Neutrophil (primary cell): ENCODE data around the gene LUZP1.

Experiments
- H3K27ac ChIP-seq: fragments of 200-600 bp; sonication (generic); 2 replicates; pipeline ENCODE4 v1.5.1; 2016; ENCODE audit warnings: mild to moderate bottlenecking, moderate library complexity
- H3K27me3 ChIP-seq: fragments of 200-600 bp; sonication (generic); 2 replicates; pipeline ENCODE4 v1.6.0; 2016; ENCODE audit warnings: mild to moderate bottlenecking
- H3K36me3 ChIP-seq: fragments of 200-600 bp; sonication (generic); 2 replicates; pipeline ENCODE4 v1.5.1; 2017
- H3K4me1 ChIP-seq, 2 experiments: fragments of 200-600 bp in 1 of 2; sonication (generic) in 1 of 2; 1 replicate in 1 of 2; 2 replicates in 1 of 2; pipeline versions ENCODE4 v1.5.1 to v1.6.1; 2013 to 2016; ENCODE audit warnings: low read depth in 1 of 2, low read length in 1 of 2, mild to moderate bottlenecking in 1 of 2, moderate library complexity in 1 of 2; ENCODE audit not compliant: control insufficient read depth in 1 of 2, insufficient read depth in 1 of 2
- H3K4me3 ChIP-seq, 2 experiments: fragments of 200-600 bp in 1 of 2; sonication (generic) in 1 of 2; 1 replicate in 1 of 2; 2 replicates in 1 of 2; pipeline ENCODE4 v1.5.1; 2013 to 2016; ENCODE audit warnings: low read depth in 1 of 2, low read length in 1 of 2, mild to moderate bottlenecking in 1 of 2, moderate library complexity in 1 of 2
- H3K9me3 ChIP-seq: fragments of 200-600 bp; sonication (generic); 2 replicates; pipeline ENCODE4 v1.5.1; 2016
- TF ChIP-seq, protein P1 (sequence below): fragments of 200-600 bp; sonication (generic); IDR thresholded peaks from 2 replicates; pipeline ENCODE4 v1.5.1; 2016; ENCODE audit warnings: antibody characterized with exemption

LUZP1 gene

DNA sequence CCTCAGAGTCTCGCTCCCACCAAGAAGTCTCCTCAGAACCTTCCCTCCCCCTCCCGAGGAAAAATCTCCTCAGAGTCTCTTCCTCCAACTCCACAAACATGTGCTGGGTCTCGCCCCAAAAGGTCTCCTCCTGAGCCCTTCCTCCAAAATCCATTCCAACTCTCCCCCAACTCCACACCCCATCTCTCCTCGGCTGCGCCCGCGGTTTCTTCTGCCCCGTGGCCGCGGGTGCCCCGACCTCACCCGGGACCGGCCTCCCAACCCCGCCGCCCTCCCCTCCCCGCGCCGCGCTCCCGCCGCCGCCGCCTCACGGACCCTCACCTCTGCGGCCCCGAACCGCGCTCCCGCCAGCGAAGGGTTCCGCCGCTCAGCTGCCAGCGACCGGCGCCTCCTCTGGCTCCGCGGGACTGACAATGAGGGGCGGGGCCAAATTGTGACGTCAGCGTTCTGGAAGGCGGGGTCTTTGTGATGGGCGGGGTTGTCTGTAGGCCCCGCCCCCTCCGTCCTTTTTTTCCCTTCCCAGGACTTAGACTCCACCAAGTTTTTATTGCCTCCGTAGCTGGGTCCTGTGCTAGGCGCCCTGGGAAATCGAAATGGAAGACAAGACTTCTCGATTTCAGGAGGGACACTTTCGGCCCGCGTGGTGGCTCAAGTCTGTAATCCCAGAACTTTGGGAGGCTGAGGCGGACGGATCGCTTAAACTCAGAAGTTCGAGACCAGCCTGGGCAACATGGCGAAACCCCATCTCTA lies at the start of gene LUZP1:
LUZP1 (minus strand) TSS at position 412 of the 750 bp plus-strand sequence.
- H3K4me1 ChIP-seq = peaks cover 19 to 26% of the 10 kb centered on the region in 2 experiments
- TF ChIP-seq, protein P1, sequence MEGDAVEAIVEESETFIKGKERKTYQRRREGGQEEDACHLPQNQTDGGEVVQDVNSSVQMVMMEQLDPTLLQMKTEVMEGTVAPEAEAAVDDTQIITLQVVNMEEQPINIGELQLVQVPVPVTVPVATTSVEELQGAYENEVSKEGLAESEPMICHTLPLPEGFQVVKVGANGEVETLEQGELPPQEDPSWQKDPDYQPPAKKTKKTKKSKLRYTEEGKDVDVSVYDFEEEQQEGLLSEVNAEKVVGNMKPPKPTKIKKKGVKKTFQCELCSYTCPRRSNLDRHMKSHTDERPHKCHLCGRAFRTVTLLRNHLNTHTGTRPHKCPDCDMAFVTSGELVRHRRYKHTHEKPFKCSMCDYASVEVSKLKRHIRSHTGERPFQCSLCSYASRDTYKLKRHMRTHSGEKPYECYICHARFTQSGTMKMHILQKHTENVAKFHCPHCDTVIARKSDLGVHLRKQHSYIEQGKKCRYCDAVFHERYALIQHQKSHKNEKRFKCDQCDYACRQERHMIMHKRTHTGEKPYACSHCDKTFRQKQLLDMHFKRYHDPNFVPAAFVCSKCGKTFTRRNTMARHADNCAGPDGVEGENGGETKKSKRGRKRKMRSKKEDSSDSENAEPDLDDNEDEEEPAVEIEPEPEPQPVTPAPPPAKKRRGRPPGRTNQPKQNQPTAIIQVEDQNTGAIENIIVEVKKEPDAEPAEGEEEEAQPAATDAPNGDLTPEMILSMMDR = no peak
- no peaks in the 10 kb centered on the region for H3K36me3 ChIP-seq
- no peaks in the 10 kb centered on the region for H3K9me3 ChIP-seq
- H3K27me3 ChIP-seq = peaks cover 18% of the 10 kb centered on the region
- peak within 1 kb of the TSS; percentile 54 to 75 for H3K4me3 ChIP-seq
- H3K27ac ChIP-seq = peak within 1 kb of the TSS; percentile 61

DNA sequence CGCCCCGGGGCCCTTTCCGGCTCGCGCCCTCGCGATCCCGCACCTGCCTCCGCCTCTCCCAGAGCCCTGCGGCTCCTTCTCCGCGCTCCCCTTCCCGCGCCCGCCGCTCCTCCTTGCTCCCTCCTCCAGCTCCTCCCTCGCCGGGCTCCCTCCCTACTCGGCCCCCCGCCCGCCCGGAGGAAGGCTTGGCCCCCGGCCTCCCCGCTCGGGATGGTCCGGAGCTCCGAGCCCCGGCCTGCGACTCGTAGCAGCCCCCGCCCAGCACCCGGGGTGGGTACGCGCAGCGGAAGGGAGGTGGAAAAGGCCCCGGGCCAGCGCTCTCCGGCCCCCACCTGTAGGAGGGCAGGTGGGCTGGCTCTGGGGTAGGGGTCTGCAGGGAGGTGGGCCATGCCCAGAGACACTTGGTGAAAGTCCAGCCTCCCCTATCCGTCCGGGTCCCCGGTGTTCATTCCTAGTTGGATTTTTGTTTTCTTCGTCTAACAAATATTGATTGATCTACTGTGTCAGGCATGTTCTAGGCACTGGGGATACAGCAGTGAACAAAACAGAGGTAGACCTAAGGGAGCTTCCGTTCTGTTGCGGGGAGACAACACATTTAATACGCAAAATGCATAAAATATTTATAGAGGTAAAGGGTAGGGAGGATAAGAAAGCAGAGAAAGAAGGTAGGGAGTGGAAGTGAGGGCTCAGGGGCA lies 48.9 kb upstream of the LUZP1 start, which contains the start of gene HTR1D:
HTR1D (minus strand) TSS at position 82 of the 695 bp plus-strand sequence. CDS start 23,283 bp downstream, outside the sequence.
- H3K27me3 ChIP-seq = peaks cover 98% of the 10 kb centered on the region
- H3K4me1 ChIP-seq = no peaks in the 10 kb centered on the region
- H3K36me3 ChIP-seq = no peaks in the 10 kb centered on the region
- H3K27ac ChIP-seq = no peak within 1 kb of the TSS
- H3K9me3 ChIP-seq = no peaks in the 10 kb centered on the region
- H3K4me3 ChIP-seq = no peak within 1 kb of the TSS
- TF ChIP-seq, protein P1 = no peak

DNA sequence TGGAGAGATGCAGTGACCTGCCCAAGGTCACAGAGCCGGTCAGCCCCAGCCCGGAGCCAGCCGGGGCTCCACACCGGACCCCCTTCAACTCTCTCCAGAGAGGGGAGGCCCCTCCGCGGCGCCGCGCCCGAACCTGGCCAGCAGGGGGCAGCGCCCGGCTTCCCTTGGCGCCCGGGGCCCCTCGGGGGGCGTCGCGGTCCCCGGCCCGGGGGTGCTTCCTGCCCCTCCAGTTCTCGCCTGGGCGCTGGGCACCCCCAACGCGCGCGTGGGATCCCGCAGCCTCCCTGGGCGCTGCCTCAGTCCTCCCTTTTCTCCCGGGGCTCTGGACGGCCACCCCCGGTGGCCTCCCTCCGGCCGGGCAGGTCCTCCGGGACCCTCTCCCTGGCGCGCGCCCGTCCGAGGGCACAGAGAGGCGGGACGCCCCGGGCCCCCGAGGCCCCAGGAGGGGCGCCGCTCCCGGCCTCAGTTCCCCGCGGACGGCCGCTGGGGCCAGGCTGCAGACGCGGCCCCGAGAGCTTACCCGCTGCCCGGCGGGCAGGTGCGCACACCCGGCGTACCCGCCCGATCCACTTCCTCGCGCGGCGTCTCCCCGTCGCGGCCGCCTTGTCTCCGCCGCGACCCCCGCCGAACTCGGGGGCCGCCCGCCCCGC lies 48.2 kb upstream of the LUZP1 start:
- TF ChIP-seq, protein P1 = no peak

DNA sequence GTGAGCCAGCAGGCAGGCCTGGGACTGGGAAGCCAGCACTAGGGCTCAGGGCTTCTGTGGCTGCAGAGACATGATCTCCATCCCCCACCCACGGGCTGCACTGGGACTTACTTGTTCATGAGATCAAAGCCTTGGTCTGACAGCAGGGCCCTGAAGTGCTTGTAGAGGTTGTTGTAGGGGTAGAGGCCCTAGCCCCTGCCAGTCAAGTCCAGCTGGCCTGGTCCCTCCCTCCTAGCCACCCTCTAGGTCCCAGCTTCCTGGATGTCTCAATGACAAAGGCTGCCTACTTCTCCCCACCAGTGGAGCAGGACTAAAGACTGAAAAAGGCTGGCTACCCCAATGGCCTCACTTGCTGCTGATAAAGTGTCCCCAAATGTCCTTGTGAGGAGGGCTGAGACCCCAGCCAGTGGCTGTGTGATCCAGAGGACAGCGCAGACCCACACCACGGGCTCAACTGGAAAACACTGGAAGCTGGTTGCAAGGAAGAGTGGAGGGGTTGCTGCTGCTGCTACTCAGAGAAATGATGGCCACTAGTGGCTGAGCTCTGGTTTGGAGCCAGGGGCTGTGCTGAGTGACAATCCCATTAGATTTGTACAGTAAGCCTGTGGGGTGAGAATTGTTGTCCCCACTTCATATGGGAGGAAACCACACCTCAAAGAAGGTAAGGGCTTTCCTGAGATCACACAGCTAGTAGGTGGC lies 47.2 kb upstream of the LUZP1 start:
- H3K36me3 ChIP-seq = no peaks in the 10 kb centered on the region
- H3K9me3 ChIP-seq = no peaks in the 10 kb centered on the region
- H3K4me3 ChIP-seq = no peak overlapping the region
- H3K27ac ChIP-seq = no peak overlapping the region
- H3K27me3 ChIP-seq = peaks cover 98% of the 10 kb centered on the region
- no peaks in the 10 kb centered on the region for H3K4me1 ChIP-seq
- TF ChIP-seq, protein P1 = no peak

More for the DNA sequence above, 48.2 kb upstream of the LUZP1 start:
- H3K27me3 ChIP-seq = peaks cover 98% of the 10 kb centered on the region
- H3K9me3 ChIP-seq = no peaks in the 10 kb centered on the region
- no peak overlapping the region for H3K27ac ChIP-seq
- no peaks in the 10 kb centered on the region for H3K4me1 ChIP-seq
- H3K4me3 ChIP-seq = no peak overlapping the region
- H3K36me3 ChIP-seq = no peaks in the 10 kb centered on the region

DNA sequence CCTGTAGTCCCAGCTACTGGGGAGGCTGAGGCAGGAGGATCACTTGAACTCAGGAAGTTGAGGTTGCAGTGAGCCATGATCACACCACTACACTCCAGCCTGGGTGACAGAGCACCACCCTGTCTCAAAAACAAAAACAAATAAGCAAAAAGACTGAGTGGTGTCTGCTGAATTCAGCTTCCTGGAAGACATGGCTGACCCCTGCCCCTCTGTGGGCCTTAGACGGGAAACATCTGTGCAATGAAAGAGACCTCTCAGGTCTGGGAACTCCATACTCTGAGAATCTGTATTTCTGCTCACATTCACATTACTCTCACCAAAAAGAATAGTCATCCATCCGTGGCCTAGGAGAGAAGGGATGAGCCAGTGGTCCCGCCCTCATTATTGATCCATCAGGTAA lies 46.6 kb upstream of the LUZP1 start:
- H3K27me3 ChIP-seq = peaks cover 98% of the 10 kb centered on the region
- no peaks in the 10 kb centered on the region for H3K9me3 ChIP-seq
- no peak overlapping the region for H3K4me3 ChIP-seq
- TF ChIP-seq, protein P1 = no peak
- H3K36me3 ChIP-seq = no peaks in the 10 kb centered on the region
- no peaks in the 10 kb centered on the region for H3K4me1 ChIP-seq
- no peak overlapping the region for H3K27ac ChIP-seq
